Fibroblast of lung (primary cell): ENCODE measurements around the gene DEPP1. TPM values are rescaled to one million over a fixed set of nuclear protein-coding genes. Genes with fewer than 3 reads are reported as not detected.
A peak's percentile ranks its signal among the peaks of the same experiment; 100 is the strongest.

ENCODE experiments used
- DNase-seq, 2 donors: peaks; one replicate each; pipeline versions ENCODE4 v3.0.0 to v3.0.0-alpha.2; 2010; ENCODE audit warnings: low read depth in 2 of 2
- H2AFZ ChIP-seq: 2 replicates; pipeline ENCODE4 v1.5.1; 2012; ENCODE audit warnings: low read length, control low read depth, inconsistent platforms
- H3K27ac ChIP-seq: 2 replicates; pipeline ENCODE4 v1.5.1; 2011; ENCODE audit warnings: low read length, control low read depth; ENCODE audit not compliant: insufficient read depth
- H3K27me3 ChIP-seq: 2 replicates; pipeline ENCODE4 v1.5.1; 2011; ENCODE audit warnings: mild to moderate bottlenecking, low read length; ENCODE audit not compliant: control insufficient read depth, insufficient read depth
- H3K36me3 ChIP-seq: 2 replicates; pipeline ENCODE4 v1.5.1; 2011; ENCODE audit warnings: low read length; ENCODE audit not compliant: control insufficient read depth, insufficient read depth
- H3K4me1 ChIP-seq: 2 replicates; pipeline ENCODE4 v1.5.1; 2011; ENCODE audit warnings: low read length; ENCODE audit not compliant: control insufficient read depth, insufficient read depth; ENCODE audit errors: extremely low read depth
- H3K4me2 ChIP-seq: 2 replicates; pipeline ENCODE4 v1.5.1; 2011; ENCODE audit warnings: low read length, control low read depth; ENCODE audit not compliant: insufficient read depth; ENCODE audit errors: extremely low read depth
- H3K4me3 ChIP-seq, 4 experiments: fragments of 200-600 bp in 1 of 4; sonication (generic) in 1 of 4; replicated peaks in 1 of 4; 2 replicates each; pipeline ENCODE4 v1.5.1; 2011 to 2016; ENCODE audit warnings: low read length in 4 of 4, low read depth in 3 of 4, mild to moderate bottlenecking in 3 of 4, control low read depth in 2 of 4, inconsistent platforms in 1 of 4, mixed read lengths in 1 of 4; ENCODE audit not compliant: insufficient read depth in 1 of 4; ENCODE audit errors: control extremely low read depth in 1 of 4
- H3K79me2 ChIP-seq: 2 replicates; pipeline ENCODE4 v1.5.1; 2012; ENCODE audit warnings: mild to moderate bottlenecking, low read length, inconsistent platforms; ENCODE audit not compliant: control insufficient read depth, insufficient read depth
- H3K9ac ChIP-seq: 2 replicates; pipeline ENCODE4 v1.5.1; 2011; ENCODE audit warnings: mild to moderate bottlenecking, low read length, control low read depth; ENCODE audit not compliant: insufficient read depth
- H3K9me3 ChIP-seq: 2 replicates; pipeline ENCODE4 v1.5.1; 2012; ENCODE audit warnings: low read depth, low read length; ENCODE audit not compliant: control insufficient read depth, insufficient read depth
- H4K20me1 ChIP-seq: 2 replicates; pipeline ENCODE4 v1.5.1; 2011; ENCODE audit warnings: low read length; ENCODE audit not compliant: control insufficient read depth, insufficient read depth; ENCODE audit errors: extremely low read depth
- EZH2 ChIP-seq: IDR thresholded peaks from 2 replicates; pipeline ENCODE4 v1.5.1; 2012; ENCODE audit warnings: low read length, control low read depth, mild to moderate bottlenecking; ENCODE audit errors: missing control alignments
- polyA plus RNA-seq, 2 donors: library from polyadenylated mRNA; depleted of rRNA in 1 of 2; stranded (reverse) in 1 of 2; unstranded in 1 of 2; fragments of >200 nt; gene quantifications; 2 replicates each; pipeline ENCODE4 v1.2.1, GENCODE V29; 2011 to 2012; ENCODE audit warnings: missing spikeins in 1 of 2
- total RNA-seq: library from RNA; depleted of rRNA; stranded (reverse); fragments of >200 nt; gene quantifications from 2 replicates; pipeline ENCODE4 v1.2.1, GENCODE V29; 2014
- TF ChIP-seq, protein P1 (sequence below), 2 donors: IDR thresholded peaks in 1 of 2; conservative IDR thresholded peaks in 1 of 2; 1 replicate in 1 of 2; 2 replicates in 1 of 2; pipeline ENCODE4 v1.5.1; 2011 to 2012; ENCODE audit warnings: low read length in 2 of 2, control low read depth in 1 of 2, inconsistent platforms in 1 of 2, low read depth in 1 of 2, mild to moderate bottlenecking in 1 of 2

Gene DEPP1
- total and polyA plus RNA-seq, 2 donors (not counting 1 experiment from before 2014, with no cell fraction given), result 30.3 to 120 TPM

DNA sequence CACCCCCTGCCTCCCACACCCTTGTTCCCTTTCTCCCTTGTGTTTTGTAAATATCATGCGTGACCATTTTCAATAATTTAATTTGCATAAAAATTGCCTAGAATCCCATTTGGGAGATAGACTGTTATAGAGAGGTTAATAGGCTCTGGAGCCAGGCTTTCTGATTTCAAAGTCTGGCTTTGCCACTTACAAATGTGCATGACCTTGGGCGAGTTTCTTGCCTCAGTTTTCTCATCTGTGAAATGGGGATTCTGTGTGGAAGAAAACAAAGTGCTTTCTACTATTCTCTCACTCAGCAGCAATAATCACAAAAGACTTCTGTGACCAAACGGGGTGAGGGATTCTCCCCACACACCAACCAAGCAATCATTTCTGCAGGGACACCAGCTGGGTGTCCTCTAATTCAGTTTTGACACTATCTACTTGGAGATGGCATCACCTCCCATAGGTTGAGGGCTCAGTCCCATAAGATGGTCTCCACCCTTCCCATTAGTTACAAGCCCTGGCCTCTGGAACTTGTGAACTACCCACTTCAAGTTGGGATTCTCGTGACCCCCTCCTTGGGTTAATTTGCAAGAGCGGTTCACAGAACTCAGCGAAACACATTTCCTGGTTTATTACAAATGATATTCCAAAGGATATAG, 18.6 kb upstream of the DEPP1 start:
- peaks cover 24% of the 10 kb centered on the region for H3K4me1 ChIP-seq
- H3K27ac ChIP-seq, result no peak overlapping the region
- TF ChIP-seq, protein P1, sequence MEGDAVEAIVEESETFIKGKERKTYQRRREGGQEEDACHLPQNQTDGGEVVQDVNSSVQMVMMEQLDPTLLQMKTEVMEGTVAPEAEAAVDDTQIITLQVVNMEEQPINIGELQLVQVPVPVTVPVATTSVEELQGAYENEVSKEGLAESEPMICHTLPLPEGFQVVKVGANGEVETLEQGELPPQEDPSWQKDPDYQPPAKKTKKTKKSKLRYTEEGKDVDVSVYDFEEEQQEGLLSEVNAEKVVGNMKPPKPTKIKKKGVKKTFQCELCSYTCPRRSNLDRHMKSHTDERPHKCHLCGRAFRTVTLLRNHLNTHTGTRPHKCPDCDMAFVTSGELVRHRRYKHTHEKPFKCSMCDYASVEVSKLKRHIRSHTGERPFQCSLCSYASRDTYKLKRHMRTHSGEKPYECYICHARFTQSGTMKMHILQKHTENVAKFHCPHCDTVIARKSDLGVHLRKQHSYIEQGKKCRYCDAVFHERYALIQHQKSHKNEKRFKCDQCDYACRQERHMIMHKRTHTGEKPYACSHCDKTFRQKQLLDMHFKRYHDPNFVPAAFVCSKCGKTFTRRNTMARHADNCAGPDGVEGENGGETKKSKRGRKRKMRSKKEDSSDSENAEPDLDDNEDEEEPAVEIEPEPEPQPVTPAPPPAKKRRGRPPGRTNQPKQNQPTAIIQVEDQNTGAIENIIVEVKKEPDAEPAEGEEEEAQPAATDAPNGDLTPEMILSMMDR (conservative IDR thresholded peaks at IDR 0.05 in 1 of 2, IDR thresholded peaks at IDR 0.05 in 1 of 2; ENCODE audit: low read depth in 1 of 2, low read length in 2 of 2), result no peak
- no peak for TF ChIP-seq EZH2
- H3K36me3 ChIP-seq, result no peaks in the 10 kb centered on the region
- peaks cover 9% of the 10 kb centered on the region for H3K79me2 ChIP-seq
- H3K4me3 ChIP-seq, result no peak overlapping the region
- no peak overlapping the region for H3K4me2 ChIP-seq
- H3K27me3 ChIP-seq, result no peaks in the 10 kb centered on the region
- no peak overlapping the region for H3K9ac ChIP-seq
- no peak overlapping the region for H2AFZ ChIP-seq
- no peaks in the 10 kb centered on the region for H4K20me1 ChIP-seq
- no peak for DNase-seq
- H3K9me3 ChIP-seq, result no peaks in the 10 kb centered on the region

DNA sequence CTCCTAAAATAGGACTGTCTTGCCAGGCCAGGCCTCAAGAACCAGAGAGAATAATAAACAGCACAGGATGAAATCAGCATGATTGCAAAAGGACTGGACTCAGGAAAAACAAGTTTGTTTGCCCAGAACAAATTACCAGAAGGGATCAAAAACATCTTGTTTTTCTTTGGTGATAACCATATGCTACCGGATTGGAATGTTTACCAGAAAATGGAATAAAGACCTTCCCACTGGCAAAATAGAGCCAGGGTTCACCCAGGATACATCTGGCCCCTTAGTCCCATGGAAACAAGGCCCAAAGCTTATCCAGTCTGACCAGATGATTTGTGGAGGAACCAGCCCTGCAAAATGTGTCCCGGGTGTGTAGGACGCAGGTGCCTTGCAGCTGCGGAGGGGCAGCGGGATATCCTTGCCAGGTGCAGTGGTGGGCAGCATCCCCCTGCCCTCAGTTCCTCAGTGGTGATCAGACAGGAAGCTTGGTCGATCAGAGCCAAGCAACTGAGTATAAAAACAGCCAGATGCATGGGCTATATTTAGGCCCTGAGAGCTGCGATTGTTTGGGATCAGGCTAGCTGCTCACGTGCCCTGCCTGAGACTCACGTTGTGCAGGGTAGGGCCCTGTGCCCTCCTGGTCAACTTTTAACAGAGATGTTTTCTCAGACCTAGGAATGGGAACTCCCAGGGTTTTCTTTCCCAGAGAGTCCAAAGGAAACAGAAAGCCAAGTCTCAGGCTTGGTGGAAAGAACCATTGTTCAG, 17.5 kb upstream of the DEPP1 start:
- TF ChIP-seq EZH2, result no peak
- TF ChIP-seq, protein P1 (conservative IDR thresholded peaks at IDR 0.05 in 1 of 2, IDR thresholded peaks at IDR 0.05 in 1 of 2; ENCODE audit: low read depth in 1 of 2, low read length in 2 of 2), result no peak
- DNase-seq, result peak in 1 of 2 donors; percentile 84
- H3K9me3 ChIP-seq, result no peaks in the 10 kb centered on the region
- H3K27me3 ChIP-seq, result no peaks in the 10 kb centered on the region
- no peaks in the 10 kb centered on the region for H4K20me1 ChIP-seq
- peaks cover 24% of the 10 kb centered on the region for H3K4me1 ChIP-seq
- H3K79me2 ChIP-seq, result no peaks in the 10 kb centered on the region
- H3K9ac ChIP-seq, result peak overlapping the region; percentile 18
- no peak overlapping the region for H3K4me3 ChIP-seq
- peak overlapping the region; percentile 27 for H3K27ac ChIP-seq
- H3K4me2 ChIP-seq, result no peak overlapping the region
- peak overlapping the region; percentile 80 for H2AFZ ChIP-seq
- no peaks in the 10 kb centered on the region for H3K36me3 ChIP-seq

DNA sequence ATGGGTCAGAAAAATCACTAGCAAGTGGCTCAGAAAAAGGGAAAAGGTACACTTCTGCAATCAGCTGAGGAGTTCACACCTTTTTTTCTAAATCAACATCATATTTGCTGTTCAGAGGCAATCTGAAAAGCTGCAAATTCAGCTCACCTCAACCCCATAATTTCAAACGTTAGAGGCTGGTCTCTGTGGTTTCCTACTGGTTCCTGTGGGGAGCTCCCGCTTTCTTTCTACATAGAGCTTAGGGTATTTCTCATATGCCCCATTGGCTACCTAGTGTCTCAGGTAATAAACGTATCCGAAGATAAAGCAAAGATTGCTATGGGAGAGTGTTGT, 16.9 kb upstream of the DEPP1 start:
- H3K36me3 ChIP-seq, result no peaks in the 10 kb centered on the region
- TF ChIP-seq EZH2, result no peak
- TF ChIP-seq, protein P1 (conservative IDR thresholded peaks at IDR 0.05 in 1 of 2, IDR thresholded peaks at IDR 0.05 in 1 of 2; ENCODE audit: low read depth in 1 of 2, low read length in 2 of 2), result no peak
- H3K4me1 ChIP-seq, result peaks cover 24% of the 10 kb centered on the region
- no peak overlapping the region for H3K9ac ChIP-seq
- no peaks in the 10 kb centered on the region for H3K27me3 ChIP-seq
- H3K4me3 ChIP-seq, result no peak overlapping the region
- no peak for DNase-seq
- H3K79me2 ChIP-seq, result no peaks in the 10 kb centered on the region
- H3K27ac ChIP-seq, result peak overlapping the region; percentile 27
- H4K20me1 ChIP-seq, result no peaks in the 10 kb centered on the region
- H3K9me3 ChIP-seq, result no peaks in the 10 kb centered on the region
- H2AFZ ChIP-seq, result no peak overlapping the region
- no peak overlapping the region for H3K4me2 ChIP-seq
